Ishikawa (cell line): ENCODE data around the gene EEF1AKMT3.

Experiments
- CEBPB ChIP-seq: IDR thresholded peaks from 2 replicates; pipeline ENCODE4 v1.6.1; 2012
- CREB1 ChIP-seq: IDR thresholded peaks from 2 replicates; pipeline ENCODE4 v1.6.1; 2012; ENCODE audit warnings: low read depth
- EGR1 ChIP-seq: IDR thresholded peaks from 2 replicates; pipeline ENCODE4 v1.6.1; 2012
- EP300 ChIP-seq: IDR thresholded peaks from 2 replicates; pipeline ENCODE4 v1.6.1; 2012; ENCODE audit warnings: borderline replicate concordance
- FOXM1 ChIP-seq: IDR thresholded peaks from 2 replicates; pipeline ENCODE4 v1.6.1; 2012; ENCODE audit warnings: low read depth, borderline replicate concordance
- NFIC ChIP-seq: IDR thresholded peaks from 2 replicates; pipeline ENCODE4 v1.6.1; 2012
- RAD21 ChIP-seq: IDR thresholded peaks from 2 replicates; pipeline ENCODE4 v1.6.1; 2012; ENCODE audit warnings: low read depth
- TAF1 ChIP-seq: IDR thresholded peaks from 2 replicates; pipeline ENCODE4 v1.6.1; 2012; ENCODE audit warnings: low read depth, mild to moderate bottlenecking
- TCF12 ChIP-seq: IDR thresholded peaks from 2 replicates; pipeline ENCODE4 v1.6.1; 2012; ENCODE audit warnings: low read depth
- TEAD4 ChIP-seq: IDR thresholded peaks from 2 replicates; pipeline ENCODE4 v1.6.1; 2012
- YY1 ChIP-seq: IDR thresholded peaks from 2 replicates; pipeline ENCODE4 v1.6.1; 2012; ENCODE audit warnings: low read depth
- ZBTB7A ChIP-seq: IDR thresholded peaks from 2 replicates; pipeline ENCODE4 v1.6.1; 2012; ENCODE audit warnings: low read depth
- TF ChIP-seq, protein P1 (sequence below): IDR thresholded peaks from 2 replicates; pipeline ENCODE4 v1.6.1; 2012; ENCODE audit warnings: low read depth, mild to moderate bottlenecking
- TF ChIP-seq, protein P2 (sequence below): IDR thresholded peaks from 2 replicates; pipeline ENCODE4 v1.6.1; 2012
- TF ChIP-seq, protein P3 (sequence below): IDR thresholded peaks from 2 replicates; pipeline ENCODE4 v1.6.1; 2012

EEF1AKMT3 gene

DNA sequence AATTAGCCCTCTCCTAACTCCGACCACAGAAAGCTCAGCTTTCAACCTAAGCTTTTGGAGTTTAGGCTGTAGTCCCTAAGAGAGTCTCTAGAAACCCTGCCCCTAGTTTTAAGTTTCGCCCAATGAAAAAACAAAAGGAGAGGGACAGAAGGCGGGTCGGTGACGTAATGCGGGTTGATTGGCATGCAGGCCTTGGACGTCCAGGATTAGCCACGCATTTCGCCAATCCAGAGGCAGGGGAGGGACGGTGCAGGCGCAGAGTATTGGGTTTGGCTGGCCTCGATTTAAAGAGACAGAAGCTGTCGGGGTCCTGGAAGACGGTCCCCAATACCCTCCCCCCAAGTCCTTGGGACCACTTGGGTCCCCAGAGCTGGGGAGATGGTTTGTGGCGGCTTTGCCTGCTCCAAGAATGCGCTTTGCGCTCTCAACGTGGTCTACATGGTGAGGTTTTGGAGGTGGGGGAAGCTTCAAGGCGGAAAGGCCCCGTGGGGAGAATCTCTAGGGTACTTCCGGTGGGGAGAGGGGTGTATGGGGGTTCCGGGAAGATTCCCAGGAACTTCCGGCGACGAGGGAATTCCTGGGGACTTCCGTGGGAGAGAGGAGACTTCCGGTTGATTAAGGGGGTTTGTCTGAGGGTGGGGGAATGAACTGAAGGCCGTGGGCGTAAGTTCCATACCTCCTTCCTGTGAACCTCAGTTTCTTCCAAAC, 27.5 kb upstream of the EEF1AKMT3 start, which contains the start of gene TSPAN31:
TSPAN31 (plus strand) TSS at position 263 of the 708 bp plus-strand sequence; CDS start at position 379, 116 bp downstream.
- TF ChIP-seq, protein P1, sequence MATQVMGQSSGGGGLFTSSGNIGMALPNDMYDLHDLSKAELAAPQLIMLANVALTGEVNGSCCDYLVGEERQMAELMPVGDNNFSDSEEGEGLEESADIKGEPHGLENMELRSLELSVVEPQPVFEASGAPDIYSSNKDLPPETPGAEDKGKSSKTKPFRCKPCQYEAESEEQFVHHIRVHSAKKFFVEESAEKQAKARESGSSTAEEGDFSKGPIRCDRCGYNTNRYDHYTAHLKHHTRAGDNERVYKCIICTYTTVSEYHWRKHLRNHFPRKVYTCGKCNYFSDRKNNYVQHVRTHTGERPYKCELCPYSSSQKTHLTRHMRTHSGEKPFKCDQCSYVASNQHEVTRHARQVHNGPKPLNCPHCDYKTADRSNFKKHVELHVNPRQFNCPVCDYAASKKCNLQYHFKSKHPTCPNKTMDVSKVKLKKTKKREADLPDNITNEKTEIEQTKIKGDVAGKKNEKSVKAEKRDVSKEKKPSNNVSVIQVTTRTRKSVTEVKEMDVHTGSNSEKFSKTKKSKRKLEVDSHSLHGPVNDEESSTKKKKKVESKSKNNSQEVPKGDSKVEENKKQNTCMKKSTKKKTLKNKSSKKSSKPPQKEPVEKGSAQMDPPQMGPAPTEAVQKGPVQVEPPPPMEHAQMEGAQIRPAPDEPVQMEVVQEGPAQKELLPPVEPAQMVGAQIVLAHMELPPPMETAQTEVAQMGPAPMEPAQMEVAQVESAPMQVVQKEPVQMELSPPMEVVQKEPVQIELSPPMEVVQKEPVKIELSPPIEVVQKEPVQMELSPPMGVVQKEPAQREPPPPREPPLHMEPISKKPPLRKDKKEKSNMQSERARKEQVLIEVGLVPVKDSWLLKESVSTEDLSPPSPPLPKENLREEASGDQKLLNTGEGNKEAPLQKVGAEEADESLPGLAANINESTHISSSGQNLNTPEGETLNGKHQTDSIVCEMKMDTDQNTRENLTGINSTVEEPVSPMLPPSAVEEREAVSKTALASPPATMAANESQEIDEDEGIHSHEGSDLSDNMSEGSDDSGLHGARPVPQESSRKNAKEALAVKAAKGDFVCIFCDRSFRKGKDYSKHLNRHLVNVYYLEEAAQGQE = no peak
- peak; percentile 19; the same call in 1 of the 2 replicates for TF ChIP-seq TCF12
- peak; percentile 60; the same call in 1 of the 2 replicates for TF ChIP-seq EGR1
- TF ChIP-seq ZBTB7A = peak; percentile 91
- 0 out of 2 replicates have a peak, but pooled peaks have one; percentile 12 for TF ChIP-seq YY1
- TF ChIP-seq TAF1 = no peak; the same call in 1 of the 2 replicates
- TF ChIP-seq FOXM1 = peak; percentile 36; the same call in 1 of the 2 replicates
- TF ChIP-seq, protein P2, sequence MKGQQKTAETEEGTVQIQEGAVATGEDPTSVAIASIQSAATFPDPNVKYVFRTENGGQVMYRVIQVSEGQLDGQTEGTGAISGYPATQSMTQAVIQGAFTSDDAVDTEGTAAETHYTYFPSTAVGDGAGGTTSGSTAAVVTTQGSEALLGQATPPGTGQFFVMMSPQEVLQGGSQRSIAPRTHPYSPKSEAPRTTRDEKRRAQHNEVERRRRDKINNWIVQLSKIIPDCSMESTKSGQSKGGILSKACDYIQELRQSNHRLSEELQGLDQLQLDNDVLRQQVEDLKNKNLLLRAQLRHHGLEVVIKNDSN = no peak
- TF ChIP-seq RAD21 = no peak
- peak; percentile 39 for TF ChIP-seq TEAD4
- TF ChIP-seq EP300 = 0 out of 2 replicates have a peak, but pooled peaks have one; percentile 5
- peak; percentile 55; the same call in 1 of the 2 replicates for TF ChIP-seq CREB1
- TF ChIP-seq NFIC = peak; percentile 55; the same call in 1 of the 2 replicates
- TF ChIP-seq, protein P3, sequence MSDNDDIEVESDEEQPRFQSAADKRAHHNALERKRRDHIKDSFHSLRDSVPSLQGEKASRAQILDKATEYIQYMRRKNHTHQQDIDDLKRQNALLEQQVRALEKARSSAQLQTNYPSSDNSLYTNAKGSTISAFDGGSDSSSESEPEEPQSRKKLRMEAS = peak; percentile 87
- no peak for TF ChIP-seq CEBPB

DNA sequence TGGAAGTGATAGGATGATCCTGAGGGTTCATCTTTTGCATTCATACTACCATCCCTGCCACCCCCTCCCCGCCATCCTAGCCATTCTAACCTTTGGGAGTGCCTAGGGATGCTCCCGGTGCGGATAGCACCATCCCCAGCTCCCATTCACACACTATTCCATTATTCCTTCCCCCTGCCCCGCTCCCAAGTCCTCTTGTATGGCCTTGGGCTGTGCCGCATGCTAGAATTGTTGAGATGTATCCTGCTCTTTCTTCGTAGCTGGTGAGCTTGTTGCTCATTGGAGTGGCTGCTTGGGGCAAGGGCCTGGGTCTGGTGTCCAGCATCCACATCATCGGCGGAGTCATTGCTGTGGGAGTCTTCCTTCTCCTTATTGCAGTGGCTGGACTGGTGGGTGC, 26.9 kb upstream of the EEF1AKMT3 start:
- no peak for TF ChIP-seq CEBPB
- TF ChIP-seq TEAD4 = no peak
- TF ChIP-seq NFIC = no peak
- no peak for TF ChIP-seq ZBTB7A
- peak; percentile 6; the same call in 1 of the 2 replicates for TF ChIP-seq TCF12
- no peak for TF ChIP-seq TAF1
- TF ChIP-seq YY1 = no peak
- TF ChIP-seq, protein P2 = no peak

DNA sequence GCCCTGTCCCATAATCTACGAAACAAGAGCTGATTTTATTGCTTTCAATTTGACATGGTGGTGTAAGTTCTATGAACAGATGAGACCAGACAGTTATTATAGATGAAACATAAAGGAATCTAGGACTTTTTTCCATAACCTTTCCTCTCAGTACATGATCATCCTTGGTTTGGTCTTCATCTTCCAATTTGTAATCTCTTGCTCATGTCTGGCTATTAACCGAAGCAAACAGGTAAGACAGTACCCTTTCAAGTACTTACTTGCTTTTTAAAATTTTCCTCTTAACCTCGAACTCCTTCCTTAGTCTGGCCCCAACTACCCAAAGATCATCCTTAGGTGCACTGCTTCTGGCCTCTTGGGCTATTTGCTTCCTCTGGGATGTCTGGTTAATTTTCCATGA, 26.4 kb upstream of the EEF1AKMT3 start:
- TF ChIP-seq, protein P2 = no peak
- TF ChIP-seq FOXM1 = no peak
- TF ChIP-seq CEBPB = no peak
- TF ChIP-seq, protein P1 = no peak
- TF ChIP-seq TCF12 = no peak
- no peak for TF ChIP-seq RAD21
- no peak for TF ChIP-seq NFIC
- no peak for TF ChIP-seq YY1
- TF ChIP-seq, protein P3 = no peak
- TF ChIP-seq ZBTB7A = no peak
- no peak for TF ChIP-seq EGR1
- no peak for TF ChIP-seq TEAD4
- TF ChIP-seq TAF1 = no peak
- no peak for TF ChIP-seq CREB1
- TF ChIP-seq EP300 = no peak

DNA sequence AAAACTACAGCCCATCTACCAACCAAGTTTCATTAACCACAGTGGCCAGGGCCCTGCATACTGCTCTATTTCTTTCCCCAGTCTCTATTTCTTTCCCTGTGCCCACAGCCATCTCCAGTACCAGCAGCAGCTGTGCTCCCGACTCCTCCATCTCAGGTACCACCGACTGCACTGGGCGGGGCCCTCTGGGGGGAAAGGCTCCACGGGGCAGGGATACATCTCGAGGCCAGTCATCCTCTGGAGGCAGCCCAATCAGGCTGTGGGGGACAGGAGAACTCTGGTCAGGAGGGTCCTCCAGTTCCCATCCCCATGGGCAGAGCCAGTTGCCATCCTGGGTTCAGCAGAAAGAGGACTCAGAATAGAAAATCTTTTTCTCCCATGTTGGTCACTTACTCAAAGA, 23.4 kb upstream of the EEF1AKMT3 start:
- no peak for TF ChIP-seq TCF12
- no peak for TF ChIP-seq FOXM1
- TF ChIP-seq EP300 = no peak
- TF ChIP-seq CEBPB = no peak
- TF ChIP-seq, protein P2 = no peak
- TF ChIP-seq YY1 = no peak
- TF ChIP-seq, protein P3 = no peak
